ENCODE data around the gene SNRPB2. TPM values are rescaled to one million over a fixed set of nuclear protein-coding genes. Genes with fewer than 3 reads are reported as not detected.

The SNRPB2 gene
- total RNA-seq, 2 donors from 2014 or later, result 75.9 to 89.2 TPM

DNA sequence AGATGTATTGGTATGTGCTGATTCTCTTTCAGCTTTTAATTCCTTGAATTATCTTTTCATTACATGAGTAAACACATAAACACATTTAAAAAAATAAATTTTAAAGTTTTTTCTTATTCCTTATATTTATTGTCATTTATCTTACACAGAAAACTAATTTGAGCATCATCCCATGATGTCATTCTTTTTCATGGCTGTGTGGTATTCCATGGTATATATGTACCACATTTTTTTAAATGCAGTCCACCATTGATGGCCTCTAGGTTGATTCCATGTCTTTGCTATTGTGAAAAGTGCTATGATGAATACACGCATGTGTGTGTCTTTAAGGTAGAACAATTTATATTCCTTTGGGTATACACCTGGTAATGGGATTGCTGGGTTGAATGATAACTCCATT is 51.7 kb downstream of the SNRPB2 start:
- no peak overlapping the region for H3K27ac Mint-ChIP-seq
- 100% methylated on average over 1 of the region's 1 CpG for WGBS, 2 experiments (ENCODE audit: insufficient coverage in 1 of 2, insufficient read length in 1 of 2)
- TF ChIP-seq CTCF (conservative IDR thresholded peaks at IDR 0.05), result no peak
- peaks cover 6% of the 10 kb centered on the region for H3K4me1 ChIP-seq (ENCODE audit: control insufficient read depth, insufficient read depth, low read length)
- H3K36me3 ChIP-seq (ENCODE audit: control insufficient read depth, insufficient read depth, low read length), result no peaks in the 10 kb centered on the region
- no peak overlapping the region for H3K9ac ChIP-seq (ENCODE audit: extremely low read depth, low read length, poor library complexity, severe bottlenecking)
- H3K36me3 Mint-ChIP-seq (ENCODE audit: low read depth), result no peaks in the 10 kb centered on the region
- H3K27me3 Mint-ChIP-seq (ENCODE audit: insufficient read depth), result no peaks in the 10 kb centered on the region
- H3K4me3 Mint-ChIP-seq, result no peak overlapping the region
- H3K9me3 ChIP-seq (ENCODE audit: control insufficient read depth, low read length), result peaks cover 7% of the 10 kb centered on the region
- DNase-seq, result no peak
- no peak overlapping the region for H3K27ac ChIP-seq (ENCODE audit: low read depth, low read length)
- H3K4me1 Mint-ChIP-seq, result peaks cover 6% of the 10 kb centered on the region
- H3K27me3 ChIP-seq (ENCODE audit: control insufficient read depth, insufficient read depth, low read length, poor library complexity, severe bottlenecking), result no peaks in the 10 kb centered on the region
- H3K9me3 Mint-ChIP-seq, result peaks cover 16% of the 10 kb centered on the region
- no peak overlapping the region for H3K4me3 ChIP-seq (ENCODE audit: low read length)

GRCh38 chr20:16785226-16785625 is 55.4 kb downstream of the SNRPB2 start:
- H3K36me3 ChIP-seq (ENCODE audit: control insufficient read depth, insufficient read depth, low read length), result no peaks in the 10 kb centered on the region
- no peak overlapping the region for H3K27ac Mint-ChIP-seq

More at GRCh38 chr20:16785226-16785625, 55.4 kb downstream of the SNRPB2 start:
- peaks cover 6% of the 10 kb centered on the region for H3K4me1 Mint-ChIP-seq
- peaks cover 6% of the 10 kb centered on the region for H3K4me1 ChIP-seq (ENCODE audit: control insufficient read depth, insufficient read depth, low read length)
- H3K9me3 ChIP-seq (ENCODE audit: control insufficient read depth, low read length), result peaks cover 7% of the 10 kb centered on the region
- no peak overlapping the region for H3K4me3 ChIP-seq (ENCODE audit: low read length)
- H3K27me3 Mint-ChIP-seq (ENCODE audit: insufficient read depth), result peaks cover 8% of the 10 kb centered on the region
- WGBS, 2 experiments (ENCODE audit: insufficient coverage in 1 of 2, insufficient read length in 1 of 2), result 80 to 100% methylated on average over 1 of the region's 1 CpG
- peaks cover 20% of the 10 kb centered on the region for H3K9me3 Mint-ChIP-seq
- no peak for DNase-seq
- no peak overlapping the region for H3K9ac ChIP-seq (ENCODE audit: extremely low read depth, low read length, poor library complexity, severe bottlenecking)
- no peak overlapping the region for H3K4me3 Mint-ChIP-seq
- H3K36me3 Mint-ChIP-seq (ENCODE audit: low read depth), result no peaks in the 10 kb centered on the region
- H3K27me3 ChIP-seq (ENCODE audit: control insufficient read depth, insufficient read depth, low read length, poor library complexity, severe bottlenecking), result no peaks in the 10 kb centered on the region
- H3K27ac ChIP-seq (ENCODE audit: low read depth, low read length), result no peak overlapping the region
- no peak for TF ChIP-seq CTCF (conservative IDR thresholded peaks at IDR 0.05)

Other genes with a start within 250 kb of the SNRPB2 start
- gene KIF16B, start 156.6 kb upstream of the SNRPB2 start, total RNA-seq, result 10 to 100 TPM; 17.3 to 18.8 TPM
- gene OTOR, start 18.3 kb downstream of the SNRPB2 start, total RNA-seq, result not detected

Data from endodermal cell (in vitro differentiated cells).